Measurements from ENCODE around the gene FBXL13.
"Not testable (repeated sequence)": the region's sequence is repeated elsewhere in the genome, so short reads cannot be mapped to it uniquely, and the experiment has no call there.

DNA sequence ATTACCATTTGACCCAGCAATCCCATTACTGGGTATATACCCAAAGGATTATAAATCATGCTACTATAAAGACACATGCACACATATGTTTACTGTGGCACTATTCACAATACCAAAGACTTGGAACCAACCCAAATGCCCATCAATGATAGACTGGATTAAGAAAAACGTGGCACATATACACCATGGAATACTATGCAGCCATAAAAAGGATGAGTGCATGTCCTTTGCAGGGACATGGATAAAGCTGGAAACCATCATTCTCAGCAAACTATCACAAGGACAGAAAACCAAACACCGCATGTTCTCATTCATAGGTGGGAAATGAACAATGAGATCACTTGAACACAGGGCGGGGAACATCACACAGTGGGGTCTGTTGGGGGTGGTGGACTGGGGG lies 116.6 kb downstream of the FBXL13 start:
- TF ChIP-seq, protein P1, sequence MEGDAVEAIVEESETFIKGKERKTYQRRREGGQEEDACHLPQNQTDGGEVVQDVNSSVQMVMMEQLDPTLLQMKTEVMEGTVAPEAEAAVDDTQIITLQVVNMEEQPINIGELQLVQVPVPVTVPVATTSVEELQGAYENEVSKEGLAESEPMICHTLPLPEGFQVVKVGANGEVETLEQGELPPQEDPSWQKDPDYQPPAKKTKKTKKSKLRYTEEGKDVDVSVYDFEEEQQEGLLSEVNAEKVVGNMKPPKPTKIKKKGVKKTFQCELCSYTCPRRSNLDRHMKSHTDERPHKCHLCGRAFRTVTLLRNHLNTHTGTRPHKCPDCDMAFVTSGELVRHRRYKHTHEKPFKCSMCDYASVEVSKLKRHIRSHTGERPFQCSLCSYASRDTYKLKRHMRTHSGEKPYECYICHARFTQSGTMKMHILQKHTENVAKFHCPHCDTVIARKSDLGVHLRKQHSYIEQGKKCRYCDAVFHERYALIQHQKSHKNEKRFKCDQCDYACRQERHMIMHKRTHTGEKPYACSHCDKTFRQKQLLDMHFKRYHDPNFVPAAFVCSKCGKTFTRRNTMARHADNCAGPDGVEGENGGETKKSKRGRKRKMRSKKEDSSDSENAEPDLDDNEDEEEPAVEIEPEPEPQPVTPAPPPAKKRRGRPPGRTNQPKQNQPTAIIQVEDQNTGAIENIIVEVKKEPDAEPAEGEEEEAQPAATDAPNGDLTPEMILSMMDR (IDR thresholded peaks at IDR 0.05; ENCODE audit: low read length), result not testable (repeated sequence)
- TF ChIP-seq EZH2 (IDR thresholded peaks at IDR 0.05; ENCODE audit: borderline replicate concordance, low read length), result not testable (repeated sequence)
